Immature natural killer cell (primary cell): Measurements from ENCODE around the gene SZRD1. TPM values are rescaled to one million over a fixed set of nuclear protein-coding genes. Genes with fewer than 3 reads are reported as not detected.

Experiments used
- DNase-seq, 3 donors: peaks; one replicate each; pipeline ENCODE4 v3.0.0; 2022; ENCODE audit warnings: mixed read lengths in 1 of 3
- H3K27ac Mint-ChIP-seq, 6 donors: one replicate each; pipeline ENCODE4 v1.8.0; 2020; ENCODE audit warnings: mixed read lengths in 6 of 6, mild to moderate bottlenecking in 5 of 6, inconsistent platforms in 4 of 6, moderate library complexity in 3 of 6
- H3K27me3 Mint-ChIP-seq, 3 donors: one replicate each; pipeline ENCODE4 v1.8.0; 2020 to 2021; ENCODE audit warnings: low read depth in 3 of 3, mild to moderate bottlenecking in 3 of 3, mixed read lengths in 3 of 3, moderate library complexity in 3 of 3, inconsistent platforms in 1 of 3
- H3K36me3 Mint-ChIP-seq, 3 donors: one replicate each; pipeline ENCODE4 v1.8.0; 2020; ENCODE audit warnings: mixed read lengths in 3 of 3, inconsistent platforms in 2 of 3, mild to moderate bottlenecking in 2 of 3
- H3K4me1 Mint-ChIP-seq, 2 donors: one replicate each; pipeline ENCODE4 v1.8.0; 2020; ENCODE audit warnings: inconsistent platforms in 2 of 2, mild to moderate bottlenecking in 2 of 2, mixed read lengths in 2 of 2, moderate library complexity in 1 of 2
- H3K4me3 Mint-ChIP-seq, 5 donors: one replicate each; pipeline ENCODE4 v1.8.0; 2020; ENCODE audit warnings: mild to moderate bottlenecking in 5 of 5, mixed read lengths in 5 of 5, inconsistent platforms in 3 of 5, moderate library complexity in 3 of 5
- H3K9me3 Mint-ChIP-seq, 6 donors: one replicate each; pipeline ENCODE4 v1.8.0; 2020; ENCODE audit warnings: mild to moderate bottlenecking in 6 of 6, mixed read lengths in 6 of 6, inconsistent platforms in 4 of 6, moderate library complexity in 3 of 6
- polyA plus RNA-seq, 3 donors: library from polyadenylated mRNA; unstranded; fragments of 300-500 nt; fragmentation: Illumina TruSeq; gene quantifications; one replicate each; pipeline ENCODE4 v1.2.3, GENCODE V29; 2021

Gene SZRD1
- polyA plus RNA-seq, 3 donors from 2014 or later, result 55.8 to 81.5 (median 80.7) TPM

GRCh38 chr1:16442265-16442664, 75.2 kb downstream of the SZRD1 start:
- Mint-ChIP-seq H3K27me3 (peaks cover 4 to 17% (median 7%) of the 10 kb centered on the region in 3 donors), H3K36me3 (peaks cover 0 to 5% (median 0%) of the 10 kb centered on the region in 3 donors), H3K9me3 (no peaks in the 10 kb centered on the region), H3K27ac (peak overlapping the region in 4 of 6 donors; percentile 66 to 95 (median 88)), H3K4me3 (peak overlapping the region; percentile 52 to 94 (median 91)), H3K4me1 (peaks cover 31 to 49% of the 10 kb centered on the region in 2 donors)
- no peak for DNase-seq

- no peak for DNase-seq
- Mint-ChIP-seq H3K27me3 (peaks cover 4 to 17% (median 7%) of the 10 kb centered on the region in 3 donors), H3K27ac (peak overlapping the region in 5 of 6 donors; percentile 17 to 74 (median 61)), H3K9me3 (no peaks in the 10 kb centered on the region), H3K4me3 (peak overlapping the region; percentile 30 to 67 (median 54)), H3K4me1 (peaks cover 34 to 52% of the 10 kb centered on the region in 2 donors), H3K36me3 (peaks cover 0 to 9% (median 0%) of the 10 kb centered on the region in 3 donors)
These were observed 75.9 kb downstream of the SZRD1 start for GRCh38 chr1:16442941-16443340.

GRCh38 chr1:16443975-16444770, 77.1 kb downstream of the SZRD1 start:
- Mint-ChIP-seq H3K36me3 (peaks cover 6 to 19% (median 7%) of the 10 kb centered on the region in 3 donors), H3K27ac (peak overlapping the region in 1 of 6 donors; percentile 29), H3K4me1 (peaks cover 34 to 56% of the 10 kb centered on the region in 2 donors), H3K4me3 (no peak overlapping the region), H3K27me3 (peaks cover 4 to 17% (median 7%) of the 10 kb centered on the region in 3 donors), H3K9me3 (no peaks in the 10 kb centered on the region)
- DNase-seq, result no peak

GRCh38 chr1:16445052-16445451, 78.0 kb downstream of the SZRD1 start:
- H3K4me3 Mint-ChIP-seq, result no peak overlapping the region
- no peaks in the 10 kb centered on the region for H3K9me3 Mint-ChIP-seq
- peaks cover 36 to 62% of the 10 kb centered on the region in 2 donors for H3K4me1 Mint-ChIP-seq
- no peak for DNase-seq
- peaks cover 11 to 28% (median 16%) of the 10 kb centered on the region in 3 donors for H3K36me3 Mint-ChIP-seq
- peaks cover 4 to 17% (median 6%) of the 10 kb centered on the region in 3 donors for H3K27me3 Mint-ChIP-seq
- no peak overlapping the region for H3K27ac Mint-ChIP-seq

- DNase-seq, result no peak
- Mint-ChIP-seq H3K4me3 (no peak overlapping the region), H3K27me3 (peaks cover under 1 to 7% (median 2%) of the 10 kb centered on the region in 3 donors), H3K9me3 (no peaks in the 10 kb centered on the region), H3K36me3 (peaks cover 15 to 32% (median 18%) of the 10 kb centered on the region in 3 donors), H3K27ac (no peak overlapping the region), H3K4me1 (peaks cover 29 to 58% of the 10 kb centered on the region in 2 donors)
These were observed 79.1 kb downstream of the SZRD1 start for GRCh38 chr1:16446116-16446515.

- Mint-ChIP-seq H3K27ac (peak overlapping the region in 1 of 6 donors; percentile 68), H3K4me3 (no peak overlapping the region), H3K9me3 (no peaks in the 10 kb centered on the region), H3K36me3 (peaks cover 25 to 41% (median 26%) of the 10 kb centered on the region in 3 donors), H3K4me1 (peaks cover 18 to 47% of the 10 kb centered on the region in 2 donors), H3K27me3 (peaks cover 0 to 1% (median 0%) of the 10 kb centered on the region in 3 donors)
- DNase-seq, result no peak
These were observed 80.6 kb downstream of the SZRD1 start for GRCh38 chr1:16447641-16448040.

Other genes with a start within 250 kb of the SZRD1 start
- not detected for gene EPHA2, start 211.2 kb upstream of the SZRD1 start, polyA plus RNA-seq
- 10 to 100 TPM in 2 of 3 donors, 1 to 10 TPM in 1; 6.1 to 14.3 (median 14.0) TPM for gene ARHGEF19, start 154.6 kb upstream of the SZRD1 start, polyA plus RNA-seq
- 1 to 10 TPM; 1.2 to 3.8 (median 1.8) TPM for gene CPLANE2, start 130.1 kb upstream of the SZRD1 start, polyA plus RNA-seq
- 10 to 100 TPM; 12.2 to 26.2 (median 24.7) TPM for gene FBXO42, start 14.8 kb upstream of the SZRD1 start, polyA plus RNA-seq
- gene SPATA21, start 70.2 kb downstream of the SZRD1 start, polyA plus RNA-seq, result not detected
- gene NECAP2, start 73.5 kb downstream of the SZRD1 start, polyA plus RNA-seq, result 100 to 1,000 TPM; 108 to 141 (median 124) TPM
- 10 to 100 TPM in 1 of 3 donors, not detected in 2; 28.1 TPM for gene RNU1-1, start 147.0 kb downstream of the SZRD1 start, polyA plus RNA-seq
- gene NBPF1, start 246.3 kb downstream of the SZRD1 start, polyA plus RNA-seq, result 1 to 10 TPM; 4.5 to 9.1 (median 6.9) TPM